GM19043 (cell line): ENCODE results near the gene GMDS.
"Not testable (repeated sequence)": the region's sequence is repeated elsewhere in the genome, so short reads cannot be mapped to it uniquely, and the experiment has no call there.

Experiments
- ATAC-seq: cut with Tn5 transposase; IDR thresholded peaks from one replicate; pipeline ENCODE4 v1.9.1; 2021; ENCODE audit warnings: low read depth; ENCODE audit not compliant: unreplicated experiment

Gene GMDS

DNA sequence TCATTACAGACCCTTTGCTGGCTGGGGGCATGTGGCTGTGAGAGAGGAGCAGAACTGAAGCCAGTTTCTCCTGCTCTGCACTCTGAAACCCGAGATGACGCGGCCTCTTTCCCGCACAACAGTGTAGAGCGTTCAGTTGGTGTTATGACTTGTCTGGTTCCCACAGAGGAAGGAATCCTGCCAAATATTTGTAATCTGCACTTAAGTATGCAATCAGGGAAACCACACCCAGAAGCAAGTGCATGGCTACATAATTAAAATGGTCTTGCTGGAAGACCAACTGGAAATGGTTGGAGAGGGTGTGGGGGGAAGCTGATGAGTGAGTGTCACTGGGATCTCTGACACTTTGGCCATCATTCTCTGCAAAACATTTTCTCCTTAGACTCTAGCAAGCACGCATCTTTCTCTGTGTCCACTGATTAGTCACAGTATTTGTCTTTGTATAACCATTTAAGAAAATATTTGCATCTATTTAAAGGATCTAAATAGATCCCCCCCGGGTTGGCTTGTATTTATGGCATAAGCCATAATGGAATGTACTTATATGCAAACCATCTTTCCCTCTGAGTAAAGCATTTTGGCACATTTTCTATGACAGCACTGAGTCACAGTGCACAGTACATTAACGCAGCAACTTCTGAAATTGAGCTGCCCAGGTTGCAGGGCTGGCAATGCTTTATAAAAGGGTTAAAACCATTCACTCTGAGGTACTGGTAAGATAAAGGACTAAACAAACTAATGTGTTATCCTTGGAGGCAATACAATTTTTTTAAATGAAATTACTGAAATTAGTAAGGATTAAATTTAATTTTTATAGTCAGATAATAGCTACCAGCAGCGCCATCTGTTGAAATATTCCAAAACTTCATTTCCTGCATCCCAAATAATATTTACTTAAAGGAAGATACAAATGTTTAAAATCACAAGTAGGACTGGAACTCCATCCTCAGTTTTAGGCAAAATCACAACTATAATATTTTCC, 559.0 kb downstream of the GMDS start:
- no peak for ATAC-seq

DNA sequence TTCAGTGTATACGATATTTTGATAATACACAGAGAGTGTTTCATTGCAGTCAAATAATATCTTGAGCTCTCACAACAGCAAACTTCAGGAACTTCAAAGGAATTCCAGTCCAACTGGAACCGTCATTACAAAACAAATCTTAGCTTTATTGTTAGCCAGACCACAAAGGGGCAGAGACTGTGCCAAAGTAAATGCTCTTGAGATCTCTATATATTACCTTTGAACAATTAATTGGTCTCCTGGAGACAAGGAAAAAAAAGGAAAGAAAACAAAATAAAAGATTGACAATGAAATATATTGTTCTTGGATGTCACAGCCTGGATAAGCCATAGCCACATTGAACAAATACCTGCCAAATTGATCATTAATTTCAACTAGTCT, 565.7 kb downstream of the GMDS start:
- ATAC-seq = no peak

DNA sequence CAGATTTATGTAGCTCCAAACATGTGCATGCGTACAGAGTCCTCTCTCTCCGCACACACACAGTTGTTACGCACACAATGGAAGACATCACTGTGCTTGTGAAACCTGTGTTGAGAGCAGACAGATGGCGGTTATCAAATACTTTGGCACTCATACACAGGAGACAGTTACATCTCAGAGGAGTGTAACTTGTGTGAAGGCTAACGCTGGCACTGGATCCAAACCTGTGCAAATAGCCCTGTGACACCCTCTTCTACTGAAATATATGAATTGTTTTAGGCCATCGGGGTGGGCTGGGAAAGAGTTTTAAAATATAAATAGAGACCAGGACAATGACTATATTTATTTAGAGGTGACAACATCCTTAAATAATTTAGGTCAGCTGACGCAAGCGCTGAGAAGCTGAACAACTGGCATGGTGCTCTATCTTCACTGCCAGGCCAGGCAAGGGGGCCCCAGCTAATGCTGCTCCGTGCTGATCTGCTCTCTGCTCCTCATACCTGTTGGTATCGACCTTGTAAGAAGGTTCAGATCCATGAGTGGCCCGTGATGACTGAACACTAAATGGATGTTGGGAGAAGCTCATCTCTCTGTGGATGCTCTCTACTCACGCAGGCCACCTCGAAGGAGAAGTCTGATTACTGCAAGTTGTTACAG, 566.2 kb downstream of the GMDS start:
- ATAC-seq = no peak

DNA sequence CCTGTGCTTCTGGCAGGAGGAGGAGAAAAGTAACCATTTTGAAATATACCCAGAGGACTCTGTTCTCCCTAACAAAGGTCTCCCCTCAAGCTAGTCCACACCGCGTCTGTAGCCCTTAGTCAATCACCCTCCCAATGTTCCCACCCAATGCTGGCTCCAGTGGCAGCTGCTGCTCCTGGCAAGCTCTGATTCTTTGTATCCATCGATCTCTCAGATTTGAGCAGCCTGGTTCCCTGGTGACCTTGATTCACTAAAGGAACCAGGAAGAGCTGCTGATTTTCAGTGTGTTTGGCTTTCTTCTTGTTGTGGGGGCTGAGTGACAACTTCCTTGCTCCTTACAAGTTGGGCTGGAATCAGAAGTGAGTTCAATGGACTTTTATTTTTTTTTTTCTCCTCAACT, 567.2 kb downstream of the GMDS start:
- no peak for ATAC-seq

DNA sequence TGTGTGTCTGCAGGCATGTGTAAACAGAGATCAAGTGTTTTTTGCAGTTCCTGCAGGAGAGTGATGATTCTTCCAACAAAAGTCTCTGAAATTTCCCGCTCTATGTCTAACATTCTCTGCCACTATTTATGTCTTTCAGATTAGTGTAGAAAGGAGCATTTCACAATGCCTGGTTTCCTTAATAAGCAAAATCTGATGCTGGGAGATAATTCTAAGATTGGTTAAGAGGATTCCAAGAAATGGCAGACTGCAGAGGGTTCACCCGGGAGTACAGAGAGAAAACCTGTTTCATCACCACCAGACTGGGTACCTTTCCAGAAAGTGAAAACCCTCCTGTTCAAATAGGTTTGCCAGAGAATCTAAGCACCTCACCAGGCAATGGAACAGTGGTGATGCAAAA, 573.0 kb downstream of the GMDS start:
- no peak for ATAC-seq

DNA sequence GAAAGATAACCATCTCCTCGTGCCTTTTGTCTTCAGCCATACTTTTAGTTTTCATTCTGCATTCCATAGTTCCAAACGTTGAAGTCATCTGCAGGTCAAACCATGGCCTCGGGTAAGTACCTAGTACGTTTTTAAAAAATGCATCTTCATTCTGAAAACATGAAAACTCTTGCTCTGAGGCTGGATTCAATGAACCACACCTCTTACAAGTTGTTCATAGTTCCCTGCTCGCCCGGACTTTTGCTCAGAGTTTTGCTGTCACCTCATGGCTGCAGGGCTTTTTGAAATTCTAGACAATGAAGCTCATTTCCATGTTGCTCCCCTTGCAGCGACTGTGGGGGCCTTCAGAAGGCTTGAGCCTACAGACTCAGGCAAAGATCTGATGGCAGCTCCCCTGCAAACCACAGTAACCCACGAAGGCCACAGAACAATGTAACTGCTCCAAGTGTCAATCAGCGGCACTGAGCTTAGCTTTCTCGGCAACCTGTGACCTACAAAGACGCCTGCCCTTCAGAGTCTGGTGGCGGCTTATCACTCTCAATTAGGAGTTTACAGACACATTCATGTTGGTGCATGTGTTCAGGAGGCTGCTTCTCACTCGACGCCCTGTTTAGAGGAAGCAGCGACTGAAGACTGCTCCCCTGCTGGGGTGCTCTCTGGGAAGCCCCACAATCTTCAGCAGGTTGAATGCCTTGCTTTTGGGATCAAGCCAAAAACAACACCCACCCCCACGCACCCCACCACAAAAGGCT, 574.5 kb downstream of the GMDS start:
- ATAC-seq = no peak

DNA sequence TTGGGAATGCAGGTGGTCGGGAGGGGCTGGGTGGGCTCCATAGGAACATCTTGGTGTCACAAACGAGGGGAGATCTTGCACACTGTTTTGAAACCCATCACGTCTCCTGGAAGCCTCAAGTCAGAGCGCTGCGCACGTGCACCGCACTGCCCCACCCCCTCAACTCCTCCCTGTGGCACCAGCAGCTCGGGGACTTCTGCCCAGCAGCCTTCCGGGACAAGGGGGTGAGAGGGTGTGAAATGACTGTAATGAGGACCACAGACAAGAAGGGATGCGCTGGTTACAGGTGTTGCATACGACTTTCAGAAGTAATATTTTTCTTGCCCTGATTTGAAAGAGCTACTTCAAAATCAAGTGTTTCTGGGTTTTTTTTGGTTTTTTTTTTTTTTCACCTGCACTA, 575.4 kb downstream of the GMDS start:
- no peak for ATAC-seq

DNA sequence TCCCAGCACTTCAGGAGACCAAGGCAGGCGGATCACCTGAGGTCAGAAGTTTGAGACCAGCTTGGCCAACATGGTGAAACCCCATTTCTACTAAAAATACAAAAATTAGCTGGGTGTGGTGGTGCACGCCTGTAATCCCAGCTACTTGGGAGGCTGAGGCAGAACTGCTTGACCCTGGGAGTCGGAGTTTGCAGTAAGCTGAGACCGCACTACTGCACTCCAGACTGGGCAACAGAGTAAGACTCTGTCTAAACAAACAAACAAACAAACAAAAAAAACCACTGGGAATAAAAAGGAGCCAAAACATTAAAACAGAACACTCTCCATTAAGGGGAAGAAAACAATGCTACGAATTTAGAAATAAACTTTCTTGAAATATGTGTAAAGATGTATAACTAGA, 576.9 kb downstream of the GMDS start:
- ATAC-seq = not testable (repeated sequence)

DNA sequence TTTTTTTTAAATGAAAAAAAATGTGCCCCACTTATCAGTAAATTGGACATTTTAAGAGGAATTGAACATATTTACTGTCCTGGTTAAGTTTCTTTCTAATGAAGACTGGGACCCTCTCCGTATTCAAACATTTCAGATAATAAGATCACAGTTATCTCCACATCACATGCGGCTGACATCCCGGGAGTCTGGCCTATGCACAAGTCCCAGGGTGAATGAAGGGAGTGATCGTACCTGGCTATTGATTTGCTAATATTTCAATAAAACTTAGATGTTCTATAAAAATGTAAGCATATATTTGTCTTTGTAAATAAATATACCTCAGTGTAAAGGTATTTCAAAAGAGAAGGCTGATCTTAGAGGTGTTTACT, 577.6 kb downstream of the GMDS start:
- ATAC-seq = no peak

DNA sequence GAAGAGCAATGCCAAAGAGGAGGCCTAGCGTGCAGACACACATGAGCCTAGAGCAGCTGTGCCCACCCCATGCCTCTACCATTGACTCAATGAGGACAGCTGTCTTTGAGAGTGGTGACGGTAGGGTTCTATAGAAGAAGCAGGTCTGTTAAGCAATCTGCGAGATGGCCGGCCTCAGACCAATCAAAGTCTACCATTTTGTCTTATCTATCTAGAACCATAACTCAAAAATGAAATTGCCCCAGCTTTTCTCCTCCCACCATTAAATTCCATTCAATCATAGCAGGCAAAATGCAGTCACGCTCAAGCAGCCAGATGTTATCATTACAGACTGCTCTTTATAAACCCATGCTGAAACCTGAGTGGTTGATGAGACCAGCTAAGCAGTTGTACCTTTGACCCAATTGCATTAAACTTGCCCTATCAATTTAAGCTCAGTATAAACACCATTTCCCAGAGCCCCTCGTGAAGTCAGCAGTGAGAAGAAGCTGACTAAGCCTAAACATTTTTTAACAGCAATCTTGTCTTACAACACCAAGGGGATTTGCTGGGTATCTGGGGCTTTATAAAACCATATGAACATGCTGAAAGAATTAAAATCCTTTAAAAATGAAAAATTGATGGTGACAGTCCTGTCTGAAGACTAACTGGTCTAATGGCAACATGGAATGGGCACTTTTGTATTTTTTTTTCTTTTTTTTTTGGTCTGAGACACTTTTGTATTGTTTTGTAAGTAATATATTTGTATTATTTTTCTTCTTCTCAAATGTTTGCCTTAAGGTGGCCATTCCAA, 578.2 kb downstream of the GMDS start:
- ATAC-seq = no peak

DNA sequence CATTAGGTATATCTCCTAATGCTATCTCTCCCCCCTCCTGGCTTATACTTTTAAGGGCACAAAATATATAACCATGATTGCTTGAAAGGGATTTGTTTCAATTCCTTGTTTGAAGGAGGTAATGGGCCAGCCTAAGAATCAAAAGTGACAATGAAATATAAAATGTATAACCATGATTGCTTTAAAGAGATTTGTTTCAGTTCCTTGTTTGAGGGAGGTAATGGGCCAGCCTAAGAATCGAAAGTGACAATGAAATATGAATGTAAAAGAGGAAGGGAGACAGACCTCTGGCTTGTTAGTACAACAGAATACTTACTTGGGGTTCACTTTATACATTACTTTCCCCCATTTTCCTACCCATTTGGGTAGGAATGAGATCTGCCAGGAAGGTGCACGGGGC, 580.2 kb downstream of the GMDS start:
- peak; percentile 94 for ATAC-seq

DNA sequence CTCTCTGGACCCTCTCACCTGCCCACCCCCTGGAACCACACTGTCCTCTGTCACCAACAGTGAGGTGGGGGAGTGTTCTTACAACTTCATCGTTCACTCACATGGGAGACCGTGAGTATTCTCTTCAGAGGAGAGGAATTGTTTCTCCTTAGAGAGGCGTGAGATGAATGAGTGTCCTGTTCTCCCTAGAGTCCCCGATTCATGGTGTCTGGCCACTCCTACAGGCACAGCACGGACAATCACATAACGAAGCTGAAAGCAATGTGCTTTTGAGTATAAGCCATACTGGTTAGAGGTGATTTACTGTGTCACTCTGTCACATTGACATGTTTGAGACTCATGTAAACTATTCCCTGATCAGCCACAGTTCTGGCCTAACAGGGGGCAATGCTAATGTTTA, 581.1 kb downstream of the GMDS start:
- ATAC-seq = no peak

DNA sequence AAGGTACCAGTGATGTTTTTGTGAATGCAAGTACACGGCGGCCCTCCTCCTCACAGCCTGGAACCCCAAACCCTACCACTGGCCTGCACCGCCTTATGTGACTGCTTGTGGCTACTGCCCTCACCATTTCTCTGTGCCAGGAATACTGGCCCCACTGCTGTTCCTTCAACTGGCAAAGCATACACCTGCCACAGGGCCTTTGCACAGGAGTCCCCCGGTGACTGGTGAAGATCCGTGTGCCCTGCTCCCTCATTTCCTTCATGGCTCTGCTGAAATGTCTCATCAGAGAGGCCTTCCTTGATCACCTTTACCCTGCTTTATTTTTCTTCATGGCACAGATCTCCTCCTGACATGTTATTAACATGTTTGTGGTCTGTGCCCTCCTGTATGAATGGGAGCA, 581.9 kb downstream of the GMDS start:
- ATAC-seq = no peak

DNA sequence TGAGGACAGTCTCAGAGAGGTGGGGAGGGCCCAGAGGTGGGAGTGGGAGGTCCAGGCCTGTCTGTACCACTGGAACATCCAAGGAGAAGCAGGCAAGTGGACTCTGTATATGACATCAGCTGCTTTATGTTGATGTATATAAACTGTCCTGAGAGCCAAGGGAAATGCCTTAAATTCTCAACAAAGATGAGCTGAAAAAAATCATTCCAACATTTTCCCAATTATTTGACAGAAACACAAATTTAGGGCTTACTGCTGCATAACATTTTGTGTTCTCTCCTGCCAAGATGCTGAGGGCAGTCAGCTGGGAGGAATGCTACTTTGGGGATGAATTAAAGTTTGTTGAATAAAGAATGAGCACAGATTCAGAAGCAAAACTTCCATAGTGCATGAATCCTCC, 582.9 kb downstream of the GMDS start:
- no peak for ATAC-seq

DNA sequence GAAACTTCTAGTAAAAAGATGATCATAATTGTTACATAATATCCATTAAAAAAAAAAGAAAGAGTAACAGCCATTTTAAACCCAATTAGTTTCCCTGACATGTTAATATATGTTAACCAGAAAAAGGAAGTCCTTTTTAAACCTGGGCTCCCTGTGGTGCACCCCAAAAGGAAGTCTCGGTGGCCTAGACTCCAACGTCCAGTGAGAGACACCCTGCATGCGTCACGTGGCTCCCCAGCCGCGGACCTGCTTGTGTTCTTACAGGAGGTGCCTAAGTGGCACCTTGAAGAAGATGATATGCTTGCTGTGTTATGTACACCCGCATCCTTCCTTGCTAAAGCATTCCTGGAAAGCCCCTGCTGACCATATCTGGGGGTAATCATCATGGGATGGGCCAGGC, 585.6 kb downstream of the GMDS start:
- no peak for ATAC-seq

DNA sequence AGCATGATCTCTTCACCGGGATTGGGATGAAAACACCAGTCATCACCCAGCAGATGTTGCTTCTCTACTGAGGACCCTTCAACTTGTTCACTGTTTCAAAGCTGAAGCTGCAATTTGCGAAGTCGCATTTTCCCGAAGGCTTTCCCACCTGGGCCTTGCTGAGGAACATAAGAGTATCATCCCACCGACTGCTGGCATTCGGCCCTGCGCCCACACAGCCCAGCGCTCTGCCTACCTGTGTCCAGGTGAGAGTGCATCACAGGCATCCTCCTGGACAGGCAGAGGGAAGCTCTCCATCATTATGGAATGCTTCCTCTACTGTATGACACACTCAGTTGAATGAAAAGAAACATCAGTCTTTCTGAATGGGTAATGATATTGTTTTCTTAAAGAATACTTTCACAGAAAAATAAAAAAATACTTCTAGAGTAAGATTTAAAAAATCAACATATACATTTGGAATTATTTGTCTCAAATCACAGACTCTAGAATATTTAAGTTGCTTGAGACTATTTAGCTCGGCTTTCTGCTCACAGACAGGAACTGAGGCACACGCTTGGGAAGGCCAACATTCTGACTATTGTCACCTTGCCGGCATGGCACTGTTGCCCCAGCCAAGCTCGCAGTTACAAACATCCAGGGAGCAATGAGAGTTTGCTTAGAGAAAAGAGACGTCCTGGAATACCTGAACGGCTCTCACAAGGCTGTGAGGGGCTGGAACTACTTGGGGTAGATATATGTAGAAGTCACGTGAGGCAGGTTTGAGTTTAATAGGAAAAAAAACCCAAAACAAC, 587.0 kb downstream of the GMDS start:
- ATAC-seq = no peak

DNA sequence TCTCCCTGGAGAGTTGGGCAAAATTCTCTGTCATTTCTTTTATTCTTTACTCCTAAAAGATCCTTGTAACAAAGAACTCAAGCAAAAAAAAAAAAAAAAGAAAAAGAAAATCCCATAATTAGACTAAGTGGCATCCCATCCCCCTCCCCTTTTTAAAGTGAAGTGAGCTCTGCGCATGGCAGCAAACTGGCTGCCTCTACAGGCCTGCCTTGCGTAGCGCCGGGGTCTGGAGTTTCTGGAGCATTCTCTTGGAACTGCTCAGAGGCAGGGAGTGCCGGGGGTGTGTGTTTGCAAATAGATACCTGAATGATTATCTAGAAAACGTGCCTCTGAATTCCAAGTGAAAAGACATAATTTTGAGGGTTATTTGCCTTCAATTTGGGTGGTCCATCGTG, 587.6 kb downstream of the GMDS start:
- ATAC-seq = no peak

DNA sequence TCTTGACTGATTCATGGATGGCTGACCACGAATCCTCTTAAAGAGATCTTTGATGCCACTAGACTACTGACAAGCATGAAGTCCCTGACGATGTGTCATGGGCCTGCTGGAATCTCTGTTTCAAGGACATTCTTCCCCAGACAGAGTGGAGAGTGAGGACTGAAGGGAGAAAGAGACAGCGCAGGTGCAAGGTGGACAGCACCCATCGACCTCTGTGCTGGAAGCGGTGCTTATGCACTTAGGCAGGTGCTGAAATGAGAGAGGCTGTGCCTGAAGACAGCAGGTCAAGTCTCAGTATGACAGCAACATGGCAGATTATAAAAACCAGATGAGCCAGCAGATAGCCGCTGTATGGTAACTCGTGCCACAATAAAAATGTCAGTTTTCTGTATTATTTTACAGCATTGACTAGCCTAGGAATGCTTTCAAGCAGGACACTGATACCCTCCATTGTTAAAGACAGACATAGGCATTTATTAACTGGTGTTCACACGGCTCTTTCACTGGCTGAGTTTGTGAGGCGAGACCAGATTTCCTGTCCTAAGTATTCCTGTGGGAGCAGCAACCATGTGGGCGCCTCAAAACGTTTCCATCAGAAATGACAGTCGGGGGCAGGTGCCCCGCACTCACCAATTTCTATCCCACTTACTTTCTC, 588.2 kb downstream of the GMDS start:
- no peak for ATAC-seq

DNA sequence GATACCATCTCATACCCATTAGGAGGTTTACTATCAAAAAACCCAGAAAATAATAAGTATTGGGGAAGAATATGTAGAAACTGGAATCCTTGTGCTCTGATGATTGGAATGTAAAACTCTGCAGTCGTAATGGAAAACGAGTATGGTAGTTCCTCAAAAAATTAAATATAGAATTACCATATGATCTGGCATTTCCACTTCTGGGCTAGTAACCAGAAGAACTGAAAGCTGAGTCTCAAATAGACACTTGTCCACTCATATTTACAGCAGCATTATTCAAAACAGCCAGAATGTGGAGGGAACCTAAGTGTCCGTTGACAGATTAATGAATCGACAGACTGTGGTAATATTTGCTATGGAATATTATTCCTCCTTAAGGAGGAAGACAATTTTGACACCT, 591.4 kb downstream of the GMDS start:
- ATAC-seq = no peak
